T-helper 2 cell (primary cell): Measurements from ENCODE around the gene LRP1-AS.

Experiments
- DNase-seq, 5 experiments: peaks; one replicate each; pipeline versions ENCODE4 v3.0.0 to v3.0.0-alpha.2; 2012 to 2022

LRP1-AS gene

DNA sequence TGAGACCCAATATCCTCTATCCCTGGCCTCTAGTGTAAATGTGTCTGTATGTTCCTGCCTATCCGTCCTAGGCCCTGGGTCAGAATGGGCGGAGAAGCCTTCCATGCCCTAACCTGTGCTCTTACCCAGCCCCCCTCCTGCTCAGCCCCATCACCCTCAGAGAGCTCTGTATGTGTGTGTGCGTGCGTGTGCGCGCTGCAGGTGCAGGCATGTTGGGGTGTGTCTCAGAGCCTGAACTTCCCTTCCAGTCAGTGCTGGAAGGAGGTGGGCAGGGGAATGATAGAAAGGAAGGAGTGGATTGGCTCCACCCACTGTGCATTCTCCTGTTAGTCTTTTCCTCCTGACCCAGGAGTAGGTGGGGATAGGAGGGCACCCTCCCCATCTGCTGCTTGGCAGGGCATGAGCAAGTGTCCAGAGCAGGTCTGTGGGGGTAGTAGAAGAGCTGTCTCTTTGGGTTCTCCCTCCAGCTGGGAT is 51.3 kb downstream of the LRP1-AS start:
- DNase-seq: no peak

DNA sequence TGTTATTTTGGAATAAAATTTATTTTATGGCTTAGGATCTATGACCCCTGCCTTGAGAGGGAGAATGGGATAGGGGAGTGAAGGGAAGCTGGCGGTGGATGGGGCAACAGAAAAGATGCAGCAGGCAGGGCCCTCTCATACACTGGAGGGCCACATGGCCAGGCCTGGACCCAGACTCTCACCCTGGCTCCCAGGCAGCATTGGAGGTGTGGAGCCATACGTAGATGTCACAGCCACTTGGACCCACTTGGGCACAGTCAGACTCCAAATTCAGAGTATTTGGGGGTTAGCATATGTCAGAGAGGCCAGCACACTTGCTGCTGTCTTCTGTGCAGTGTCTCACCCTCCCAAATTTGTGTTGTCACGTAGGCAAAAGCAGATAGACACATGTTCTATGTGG is 52.0 kb downstream of the LRP1-AS start:
- DNase-seq: no peak
